ENCODE results near the gene PATJ.

PATJ gene

GRCh38 chr1:62070384-62071011, 328.2 kb downstream of the PATJ start:
- Histone ChIP-seq H3K27me3 (ENCODE audit: control insufficient read depth, insufficient read depth, low read length) (no peaks in the 10 kb centered on the region), H3K9me3 (ENCODE audit: control insufficient read depth, insufficient read depth, low read length) (peaks cover 6% of the 10 kb centered on the region), H3K4me3 (ENCODE audit: low read depth, low read length) (no peak overlapping the region), H3K36me3 (ENCODE audit: control insufficient read depth, insufficient read depth, low read length) (no peaks in the 10 kb centered on the region), H3K9ac (ENCODE audit: low read depth, low read length) (no peak overlapping the region), H3K4me1 (ENCODE audit: control insufficient read depth, insufficient read depth, low read length) (no peaks in the 10 kb centered on the region)

- Histone ChIP-seq H3K4me1 (ENCODE audit: control insufficient read depth, insufficient read depth, low read length) (no peaks in the 10 kb centered on the region), H3K27me3 (ENCODE audit: control insufficient read depth, insufficient read depth, low read length) (no peaks in the 10 kb centered on the region), H3K36me3 (ENCODE audit: control insufficient read depth, insufficient read depth, low read length) (no peaks in the 10 kb centered on the region), H3K9me3 (ENCODE audit: control insufficient read depth, insufficient read depth, low read length) (peaks cover 1% of the 10 kb centered on the region), H3K9ac (ENCODE audit: low read depth, low read length) (no peak overlapping the region), H3K4me3 (ENCODE audit: low read depth, low read length) (no peak overlapping the region)
Measured at GRCh38 chr1:62071695-62072094, 329.4 kb downstream of the PATJ start.

GRCh38 chr1:62076286-62076685, 334.0 kb downstream of the PATJ start:
- Histone ChIP-seq H3K4me3 (ENCODE audit: low read depth, low read length) (no peak overlapping the region), H3K9ac (ENCODE audit: low read depth, low read length) (no peak overlapping the region), H3K36me3 (ENCODE audit: control insufficient read depth, insufficient read depth, low read length) (no peaks in the 10 kb centered on the region), H3K27me3 (ENCODE audit: control insufficient read depth, insufficient read depth, low read length) (no peaks in the 10 kb centered on the region), H3K9me3 (ENCODE audit: control insufficient read depth, insufficient read depth, low read length) (no peaks in the 10 kb centered on the region), H3K4me1 (ENCODE audit: control insufficient read depth, insufficient read depth, low read length) (no peaks in the 10 kb centered on the region)

- Histone ChIP-seq H3K9ac (ENCODE audit: low read depth, low read length) (no peak overlapping the region), H3K36me3 (ENCODE audit: control insufficient read depth, insufficient read depth, low read length) (no peaks in the 10 kb centered on the region), H3K9me3 (ENCODE audit: control insufficient read depth, insufficient read depth, low read length) (no peaks in the 10 kb centered on the region)
Measured at GRCh38 chr1:62077821-62078220, 335.5 kb downstream of the PATJ start.

GRCh38 chr1:62082456-62083363, 340.4 kb downstream of the PATJ start:
- Histone ChIP-seq H3K9ac (ENCODE audit: low read depth, low read length) (no peak overlapping the region), H3K4me1 (ENCODE audit: control insufficient read depth, insufficient read depth, low read length) (no peaks in the 10 kb centered on the region), H3K4me3 (ENCODE audit: low read depth, low read length) (no peak overlapping the region), H3K36me3 (ENCODE audit: control insufficient read depth, insufficient read depth, low read length) (no peaks in the 10 kb centered on the region), H3K9me3 (ENCODE audit: control insufficient read depth, insufficient read depth, low read length) (no peaks in the 10 kb centered on the region), H3K27me3 (ENCODE audit: control insufficient read depth, insufficient read depth, low read length) (no peaks in the 10 kb centered on the region)

More at GRCh38 chr1:62077821-62078220, 335.5 kb downstream of the PATJ start:
- Histone ChIP-seq H3K4me3 (ENCODE audit: low read depth, low read length) (no peak overlapping the region), H3K27me3 (ENCODE audit: control insufficient read depth, insufficient read depth, low read length) (no peaks in the 10 kb centered on the region), H3K4me1 (ENCODE audit: control insufficient read depth, insufficient read depth, low read length) (no peaks in the 10 kb centered on the region)

GRCh38 chr1:62084310-62084890, 342.1 kb downstream of the PATJ start:
- no peaks in the 10 kb centered on the region for H3K36me3 ChIP-seq (ENCODE audit: control insufficient read depth, insufficient read depth, low read length)
- no peak overlapping the region for H3K9ac ChIP-seq (ENCODE audit: low read depth, low read length)

GRCh38 chr1:62088439-62088838, 346.2 kb downstream of the PATJ start:
- Histone ChIP-seq H3K4me3 (ENCODE audit: low read depth, low read length) (no peak overlapping the region), H3K27me3 (ENCODE audit: control insufficient read depth, insufficient read depth, low read length) (no peaks in the 10 kb centered on the region), H3K36me3 (ENCODE audit: control insufficient read depth, insufficient read depth, low read length) (no peaks in the 10 kb centered on the region), H3K4me1 (ENCODE audit: control insufficient read depth, insufficient read depth, low read length) (peaks cover 4% of the 10 kb centered on the region), H3K9me3 (ENCODE audit: control insufficient read depth, insufficient read depth, low read length) (no peaks in the 10 kb centered on the region), H3K9ac (ENCODE audit: low read depth, low read length) (no peak overlapping the region)

More at GRCh38 chr1:62084310-62084890, 342.1 kb downstream of the PATJ start:
- Histone ChIP-seq H3K4me1 (ENCODE audit: control insufficient read depth, insufficient read depth, low read length) (no peaks in the 10 kb centered on the region), H3K9me3 (ENCODE audit: control insufficient read depth, insufficient read depth, low read length) (no peaks in the 10 kb centered on the region), H3K4me3 (ENCODE audit: low read depth, low read length) (no peak overlapping the region), H3K27me3 (ENCODE audit: control insufficient read depth, insufficient read depth, low read length) (no peaks in the 10 kb centered on the region)

- no peak overlapping the region for H3K4me3 ChIP-seq (ENCODE audit: low read depth, low read length)
- H3K36me3 ChIP-seq (ENCODE audit: control insufficient read depth, insufficient read depth, low read length): no peaks in the 10 kb centered on the region
- H3K4me1 ChIP-seq (ENCODE audit: control insufficient read depth, insufficient read depth, low read length): peaks cover 4% of the 10 kb centered on the region
- no peaks in the 10 kb centered on the region for H3K9me3 ChIP-seq (ENCODE audit: control insufficient read depth, insufficient read depth, low read length)
- H3K27me3 ChIP-seq (ENCODE audit: control insufficient read depth, insufficient read depth, low read length): no peaks in the 10 kb centered on the region
- H3K9ac ChIP-seq (ENCODE audit: low read depth, low read length): no peak overlapping the region
Measured at GRCh38 chr1:62089570-62089969, 347.3 kb downstream of the PATJ start.

- H3K4me1 ChIP-seq (ENCODE audit: control insufficient read depth, insufficient read depth, low read length): peaks cover 4% of the 10 kb centered on the region
- no peaks in the 10 kb centered on the region for H3K36me3 ChIP-seq (ENCODE audit: control insufficient read depth, insufficient read depth, low read length)
- no peaks in the 10 kb centered on the region for H3K27me3 ChIP-seq (ENCODE audit: control insufficient read depth, insufficient read depth, low read length)
- no peak overlapping the region for H3K4me3 ChIP-seq (ENCODE audit: low read depth, low read length)
- H3K9ac ChIP-seq (ENCODE audit: low read depth, low read length): no peak overlapping the region
- no peaks in the 10 kb centered on the region for H3K9me3 ChIP-seq (ENCODE audit: control insufficient read depth, insufficient read depth, low read length)
Measured at GRCh38 chr1:62090016-62090415, 347.7 kb downstream of the PATJ start.

- Histone ChIP-seq H3K4me1 (ENCODE audit: control insufficient read depth, insufficient read depth, low read length) (peaks cover 4% of the 10 kb centered on the region), H3K9ac (ENCODE audit: low read depth, low read length) (no peak overlapping the region), H3K9me3 (ENCODE audit: control insufficient read depth, insufficient read depth, low read length) (no peaks in the 10 kb centered on the region), H3K36me3 (ENCODE audit: control insufficient read depth, insufficient read depth, low read length) (no peaks in the 10 kb centered on the region), H3K4me3 (ENCODE audit: low read depth, low read length) (no peak overlapping the region), H3K27me3 (ENCODE audit: control insufficient read depth, insufficient read depth, low read length) (no peaks in the 10 kb centered on the region)
Measured at GRCh38 chr1:62092110-62092509, 349.8 kb downstream of the PATJ start.

GRCh38 chr1:62093261-62093660, 351.0 kb downstream of the PATJ start:
- H3K4me1 ChIP-seq (ENCODE audit: control insufficient read depth, insufficient read depth, low read length): peaks cover 4% of the 10 kb centered on the region
- no peaks in the 10 kb centered on the region for H3K9me3 ChIP-seq (ENCODE audit: control insufficient read depth, insufficient read depth, low read length)
- no peak overlapping the region for H3K4me3 ChIP-seq (ENCODE audit: low read depth, low read length)
- no peaks in the 10 kb centered on the region for H3K36me3 ChIP-seq (ENCODE audit: control insufficient read depth, insufficient read depth, low read length)
- H3K27me3 ChIP-seq (ENCODE audit: control insufficient read depth, insufficient read depth, low read length): no peaks in the 10 kb centered on the region
- no peak overlapping the region for H3K9ac ChIP-seq (ENCODE audit: low read depth, low read length)
